Spleen (tissue), 7 donors: ENCODE data around the gene GJC1.

Source experiments
- POLR2AphosphoS5 ChIP-seq, 3 donors: sonication (generic); formaldehyde crosslinking; IDR thresholded peaks; one replicate each; pipeline ENCODE4 v1.5.1; 2017; ENCODE audit warnings: antibody characterized with exemption in 3 of 3
- TF ChIP-seq, protein P1 (sequence below), 11 experiments: fragments of 200-600 bp in 7 of 11; fragments of 450-650 bp in 4 of 11; sonication (generic) in 4 of 11; IDR thresholded peaks in 8 of 11; conservative IDR thresholded peaks in 3 of 11; 1 replicate in 7 of 11; 2 replicates in 4 of 11; pipeline versions ENCODE4 v1.4.0 to v1.8.0; 2016 to 2021; ENCODE audit warnings: antibody characterized with exemption in 11 of 11, inconsistent platforms in 4 of 11, mild to moderate bottlenecking in 1 of 11
- donor health status: DM: no; HTN: no; CAD: no; lungs with moderate emphysema.
- donor health status: DM: no; HTN: no; CAD: no.
- donor health status: DM: no; HTN: no; CAD: no.

DNA sequence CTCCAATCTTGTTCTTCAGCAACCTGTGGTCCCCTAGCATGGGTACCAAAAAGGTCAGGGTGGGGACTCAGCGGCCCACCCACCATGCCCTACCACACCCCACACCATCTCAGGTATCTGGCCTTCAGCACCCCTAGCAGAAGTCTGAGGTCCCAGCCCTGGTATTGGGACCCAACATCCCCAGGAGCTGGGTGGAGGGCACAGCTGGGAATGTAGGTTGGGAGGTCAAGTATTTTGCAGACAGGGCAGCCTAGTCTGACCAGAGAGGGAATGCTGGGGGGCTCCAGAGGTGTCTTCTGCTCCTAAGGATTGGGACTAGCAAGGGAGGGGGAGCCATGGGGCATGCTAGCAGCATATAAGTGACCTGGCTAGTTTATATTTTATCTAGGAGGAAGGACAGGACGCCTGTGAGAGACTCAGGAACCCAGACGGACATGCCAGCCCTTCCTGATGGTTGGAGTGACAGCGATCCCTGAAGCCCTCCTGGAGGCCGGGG is 72.1 kb downstream of the GJC1 start:
- TF ChIP-seq, protein P1, sequence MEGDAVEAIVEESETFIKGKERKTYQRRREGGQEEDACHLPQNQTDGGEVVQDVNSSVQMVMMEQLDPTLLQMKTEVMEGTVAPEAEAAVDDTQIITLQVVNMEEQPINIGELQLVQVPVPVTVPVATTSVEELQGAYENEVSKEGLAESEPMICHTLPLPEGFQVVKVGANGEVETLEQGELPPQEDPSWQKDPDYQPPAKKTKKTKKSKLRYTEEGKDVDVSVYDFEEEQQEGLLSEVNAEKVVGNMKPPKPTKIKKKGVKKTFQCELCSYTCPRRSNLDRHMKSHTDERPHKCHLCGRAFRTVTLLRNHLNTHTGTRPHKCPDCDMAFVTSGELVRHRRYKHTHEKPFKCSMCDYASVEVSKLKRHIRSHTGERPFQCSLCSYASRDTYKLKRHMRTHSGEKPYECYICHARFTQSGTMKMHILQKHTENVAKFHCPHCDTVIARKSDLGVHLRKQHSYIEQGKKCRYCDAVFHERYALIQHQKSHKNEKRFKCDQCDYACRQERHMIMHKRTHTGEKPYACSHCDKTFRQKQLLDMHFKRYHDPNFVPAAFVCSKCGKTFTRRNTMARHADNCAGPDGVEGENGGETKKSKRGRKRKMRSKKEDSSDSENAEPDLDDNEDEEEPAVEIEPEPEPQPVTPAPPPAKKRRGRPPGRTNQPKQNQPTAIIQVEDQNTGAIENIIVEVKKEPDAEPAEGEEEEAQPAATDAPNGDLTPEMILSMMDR (IDR thresholded peaks at IDR 0.05 in 8 of 11, conservative IDR thresholded peaks at IDR 0.05 in 3 of 11): no peak
- TF ChIP-seq POLR2AphosphoS5 (IDR thresholded peaks at IDR 0.05): no peak
